KOPT-K1 (cell line): ENCODE results near the gene FIBIN.

ENCODE experiments used
- H3K27ac ChIP-seq: fragments of 200-600 bp; sonication (generic); 2 replicates; pipeline ENCODE4 v1.5.1; 2016; ENCODE audit warnings: antibody characterized with exemption, mild to moderate bottlenecking, low read depth, low read length; ENCODE audit not compliant: poor library complexity, severe bottlenecking
- H3K36me3 ChIP-seq: fragments of 200-600 bp; sonication (generic); 2 replicates; pipeline ENCODE4 v1.5.1; 2017; ENCODE audit warnings: antibody characterized with exemption, mild to moderate bottlenecking, low read length, moderate library complexity; ENCODE audit not compliant: insufficient read depth
- H3K9me3 ChIP-seq: fragments of 200-600 bp; sonication (generic); 2 replicates; pipeline ENCODE4 v1.5.1; 2017; ENCODE audit warnings: antibody characterized with exemption, low read length, mild to moderate bottlenecking; ENCODE audit not compliant: insufficient read depth, poor library complexity, severe bottlenecking

Gene FIBIN

GRCh38 chr11:26993965-26994457 is at the start of gene FIBIN:
Gene FIBIN (plus strand): TSS chr11:26994112. CDS start chr11:26994527, 415 bp downstream.
- H3K9me3 ChIP-seq, result no peaks in the 10 kb centered on the region
- no peaks in the 10 kb centered on the region for H3K36me3 ChIP-seq
- no peak within 1 kb of the TSS for H3K27ac ChIP-seq

- Histone ChIP-seq H3K36me3 (no peaks in the 10 kb centered on the region), H3K27ac (no peak overlapping the region), H3K9me3 (no peaks in the 10 kb centered on the region)
These were observed 48.8 kb upstream of the FIBIN start for GRCh38 chr11:26944866-26945664.

- H3K9me3 ChIP-seq, result no peaks in the 10 kb centered on the region
- no peak overlapping the region for H3K27ac ChIP-seq
- no peaks in the 10 kb centered on the region for H3K36me3 ChIP-seq
These were observed 47.6 kb upstream of the FIBIN start for GRCh38 chr11:26946257-26946716.

GRCh38 chr11:26947379-26947844 is 46.5 kb upstream of the FIBIN start:
- Histone ChIP-seq H3K36me3 (no peaks in the 10 kb centered on the region), H3K9me3 (no peaks in the 10 kb centered on the region), H3K27ac (no peak overlapping the region)

- Histone ChIP-seq H3K36me3 (no peaks in the 10 kb centered on the region), H3K27ac (no peak overlapping the region), H3K9me3 (no peaks in the 10 kb centered on the region)
These were observed 45.8 kb upstream of the FIBIN start for GRCh38 chr11:26947904-26948639.

GRCh38 chr11:26948881-26949280 is 45.0 kb upstream of the FIBIN start:
- H3K36me3 ChIP-seq, result no peaks in the 10 kb centered on the region
- no peaks in the 10 kb centered on the region for H3K9me3 ChIP-seq
- no peak overlapping the region for H3K27ac ChIP-seq

- H3K36me3 ChIP-seq, result no peaks in the 10 kb centered on the region
- no peak overlapping the region for H3K27ac ChIP-seq
- H3K9me3 ChIP-seq, result no peaks in the 10 kb centered on the region
These were observed 44.1 kb upstream of the FIBIN start for GRCh38 chr11:26949846-26950245.

GRCh38 chr11:26950260-26950719 is 43.6 kb upstream of the FIBIN start:
- Histone ChIP-seq H3K27ac (no peak overlapping the region), H3K36me3 (no peaks in the 10 kb centered on the region), H3K9me3 (no peaks in the 10 kb centered on the region)

- Histone ChIP-seq H3K27ac (no peak overlapping the region), H3K36me3 (no peaks in the 10 kb centered on the region)
These were observed 42.0 kb upstream of the FIBIN start for GRCh38 chr11:26951809-26952515.

GRCh38 chr11:26953770-26954392 is 40.0 kb upstream of the FIBIN start:
- no peaks in the 10 kb centered on the region for H3K36me3 ChIP-seq
- no peaks in the 10 kb centered on the region for H3K9me3 ChIP-seq
- no peak overlapping the region for H3K27ac ChIP-seq

More at GRCh38 chr11:26951809-26952515, 42.0 kb upstream of the FIBIN start:
- no peaks in the 10 kb centered on the region for H3K9me3 ChIP-seq

GRCh38 chr11:26958005-26958701 is 35.8 kb upstream of the FIBIN start:
- H3K9me3 ChIP-seq, result no peaks in the 10 kb centered on the region
- H3K27ac ChIP-seq, result no peak overlapping the region
- H3K36me3 ChIP-seq, result no peaks in the 10 kb centered on the region

GRCh38 chr11:26958702-26959049 is 35.2 kb upstream of the FIBIN start:
- no peak overlapping the region for H3K27ac ChIP-seq
- H3K9me3 ChIP-seq, result no peaks in the 10 kb centered on the region
- no peaks in the 10 kb centered on the region for H3K36me3 ChIP-seq

GRCh38 chr11:26960281-26960680 is 33.6 kb upstream of the FIBIN start:
- H3K9me3 ChIP-seq, result no peaks in the 10 kb centered on the region
- H3K36me3 ChIP-seq, result no peaks in the 10 kb centered on the region
- H3K27ac ChIP-seq, result no peak overlapping the region

GRCh38 chr11:26963764-26964163 is 30.1 kb upstream of the FIBIN start:
- Histone ChIP-seq H3K36me3 (no peaks in the 10 kb centered on the region), H3K27ac (no peak overlapping the region), H3K9me3 (no peaks in the 10 kb centered on the region)
